H1 (cell line): ENCODE results near the gene CCNK. TPM values are rescaled to one million over a fixed set of nuclear protein-coding genes. Genes with fewer than 3 reads are reported as not detected.

Source experiments
- PHF8 ChIP-seq: fragments of 200-600 bp; sonication (generic); conservative IDR thresholded peaks from 2 replicates; pipeline ENCODE4 v1.7.1; 2012; ENCODE audit warnings: low read depth, mild to moderate bottlenecking, inconsistent platforms, low read length, moderate library complexity
- polyA plus RNA-seq, 7 experiments: library from polyadenylated mRNA; depleted of rRNA in 3 of 7; stranded (reverse) in 5 of 7; unstranded in 2 of 7; fragments of >200 nt in 5 of 7; fragments of 200-250 nt in 2 of 7; gene quantifications; 1 replicate in 5 of 7; 2 replicates in 1 of 7; 4 replicates in 1 of 7; pipeline versions ENCODE4 v1.2.1 to v1.2.3, GENCODE V29; 2011 to 2013; ENCODE audit warnings: missing spikeins in 2 of 7, mixed read lengths in 2 of 7
- total RNA-seq: library from RNA; stranded (reverse); fragmentation: NEBNext Ultra II Directional; extraction: Animal tissue kit (Norgen Biotek cat#: 25700); gene quantifications from 2 replicates; pipeline ENCODE4 v1.2.1, GENCODE V29; 2021

CCNK gene
- total and polyA plus RNA-seq, 2 of the 8 experiments (the other 6 are each of a cell fraction or from before 2014, with no cell fraction given): 10.7 to 82.7 TPM

GRCh38 chr14:99560403-99560802, 79.2 kb downstream of the CCNK start (continued):
- TF ChIP-seq PHF8: no peak
